ENCODE measurements around the gene ARRDC1.

Gene ARRDC1

DNA sequence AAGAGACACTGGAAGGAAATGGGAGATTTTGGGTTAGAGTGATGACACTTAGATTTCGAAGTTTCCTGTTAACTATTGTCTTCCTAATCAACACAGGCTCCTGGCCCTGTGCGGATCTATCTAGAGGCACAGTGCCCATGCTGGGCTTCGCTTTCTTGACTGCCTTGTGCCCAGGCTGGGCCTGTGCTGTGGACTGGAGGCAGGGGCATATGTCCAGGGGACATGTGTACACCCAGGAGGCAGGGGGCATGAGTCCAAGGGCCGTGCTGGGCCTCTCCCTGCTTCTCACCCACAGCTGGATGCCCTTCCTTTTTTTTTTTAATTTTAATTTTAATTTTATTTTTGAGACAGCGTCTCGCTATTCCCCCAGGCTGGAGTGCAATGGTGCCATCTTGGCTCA, 50.9 kb downstream of the ARRDC1 start:
- peaks cover 37% of the 10 kb centered on the region for H3K4me1 Mint-ChIP-seq (ENCODE audit: low read depth)
- H3K27ac Mint-ChIP-seq, result no peak overlapping the region
- no peak overlapping the region for H3K4me3 Mint-ChIP-seq
- H3K27me3 Mint-ChIP-seq, result no peaks in the 10 kb centered on the region
- peaks cover 2% of the 10 kb centered on the region for H3K36me3 Mint-ChIP-seq
- H3K9me3 Mint-ChIP-seq (ENCODE audit: low read depth), result no peaks in the 10 kb centered on the region

DNA sequence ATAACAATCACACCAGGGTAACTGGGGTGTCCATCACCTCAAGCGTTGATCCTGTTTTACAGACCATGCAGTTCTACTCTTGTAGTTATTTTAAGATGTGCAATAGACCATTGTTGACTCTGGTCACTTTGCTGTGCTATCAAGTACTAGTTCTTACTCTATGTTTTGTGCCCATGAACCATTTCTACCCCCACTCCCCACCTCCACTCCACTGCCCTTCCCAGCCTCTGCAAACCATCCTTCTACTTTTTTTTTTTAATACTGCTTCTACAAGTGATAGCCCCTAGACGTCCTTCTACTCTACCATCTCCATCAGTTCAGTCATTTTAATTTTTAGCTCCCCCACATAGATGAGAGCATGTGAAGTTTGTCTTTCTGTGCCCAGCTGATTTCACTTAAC, 52.1 kb downstream of the ARRDC1 start:
- H3K4me1 Mint-ChIP-seq (ENCODE audit: low read depth), result peaks cover 35% of the 10 kb centered on the region
- peaks cover 2% of the 10 kb centered on the region for H3K36me3 Mint-ChIP-seq
- H3K27me3 Mint-ChIP-seq, result no peaks in the 10 kb centered on the region
- no peak overlapping the region for H3K4me3 Mint-ChIP-seq
- peak overlapping the region; percentile 1 for H3K27ac Mint-ChIP-seq
- no peaks in the 10 kb centered on the region for H3K9me3 Mint-ChIP-seq (ENCODE audit: low read depth)

DNA sequence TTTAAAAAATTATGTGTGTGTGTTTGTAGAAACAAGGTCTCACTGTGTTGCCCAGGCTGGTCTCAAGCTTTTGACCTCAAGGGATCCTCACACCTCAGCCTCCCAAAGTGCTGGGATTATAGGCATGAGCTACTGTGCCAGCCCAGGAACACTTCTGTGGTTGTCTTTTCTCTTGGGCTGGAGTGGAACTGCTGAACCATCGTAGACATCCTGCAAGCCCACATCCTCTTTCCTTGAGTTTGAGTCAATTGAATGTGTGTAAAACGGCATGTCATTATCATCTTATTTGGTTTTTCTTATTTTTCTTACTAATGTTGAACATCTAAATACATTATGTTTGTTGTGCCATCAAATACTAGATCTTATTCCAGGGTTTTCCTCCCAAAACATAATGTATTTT, 53.3 kb downstream of the ARRDC1 start:
- H3K36me3 Mint-ChIP-seq, result peaks cover 2% of the 10 kb centered on the region
- H3K4me3 Mint-ChIP-seq, result no peak overlapping the region
- no peaks in the 10 kb centered on the region for H3K9me3 Mint-ChIP-seq (ENCODE audit: low read depth)
- no peak overlapping the region for H3K27ac Mint-ChIP-seq
- H3K27me3 Mint-ChIP-seq, result no peaks in the 10 kb centered on the region
- H3K4me1 Mint-ChIP-seq (ENCODE audit: low read depth), result peaks cover 38% of the 10 kb centered on the region

GRCh38 chr9:137660144-137660543, 54.7 kb downstream of the ARRDC1 start:
- no peaks in the 10 kb centered on the region for H3K9me3 Mint-ChIP-seq (ENCODE audit: low read depth)
- H3K27me3 Mint-ChIP-seq, result no peaks in the 10 kb centered on the region
- no peak overlapping the region for H3K4me3 Mint-ChIP-seq
- H3K36me3 Mint-ChIP-seq, result peaks cover 4% of the 10 kb centered on the region
- no peak overlapping the region for H3K27ac Mint-ChIP-seq
- peaks cover 41% of the 10 kb centered on the region for H3K4me1 Mint-ChIP-seq (ENCODE audit: low read depth)

DNA sequence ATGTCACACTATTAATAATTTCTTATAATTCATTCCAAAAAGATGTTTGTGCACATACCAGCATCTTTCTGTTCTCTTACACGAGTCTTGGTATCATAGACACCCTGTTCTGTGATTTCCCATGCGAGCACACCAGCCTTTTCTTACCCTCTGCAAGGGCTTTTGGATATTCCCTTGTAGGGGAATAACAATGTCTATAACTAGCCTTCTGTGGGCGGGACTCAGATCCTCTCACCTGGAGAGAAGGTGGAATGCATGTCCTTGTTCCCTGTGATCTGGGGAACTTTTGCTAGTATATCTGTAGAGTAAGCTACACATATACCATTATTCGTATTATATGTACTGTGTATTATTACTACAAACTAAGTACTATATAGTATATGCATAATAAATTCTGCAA, 58.1 kb downstream of the ARRDC1 start:
- Mint-ChIP-seq H3K27ac (no peak overlapping the region), H3K4me3 (no peak overlapping the region), H3K36me3 (peaks cover 5% of the 10 kb centered on the region), H3K9me3 (ENCODE audit: low read depth) (no peaks in the 10 kb centered on the region), H3K27me3 (no peaks in the 10 kb centered on the region), H3K4me1 (ENCODE audit: low read depth) (peaks cover 56% of the 10 kb centered on the region)

DNA sequence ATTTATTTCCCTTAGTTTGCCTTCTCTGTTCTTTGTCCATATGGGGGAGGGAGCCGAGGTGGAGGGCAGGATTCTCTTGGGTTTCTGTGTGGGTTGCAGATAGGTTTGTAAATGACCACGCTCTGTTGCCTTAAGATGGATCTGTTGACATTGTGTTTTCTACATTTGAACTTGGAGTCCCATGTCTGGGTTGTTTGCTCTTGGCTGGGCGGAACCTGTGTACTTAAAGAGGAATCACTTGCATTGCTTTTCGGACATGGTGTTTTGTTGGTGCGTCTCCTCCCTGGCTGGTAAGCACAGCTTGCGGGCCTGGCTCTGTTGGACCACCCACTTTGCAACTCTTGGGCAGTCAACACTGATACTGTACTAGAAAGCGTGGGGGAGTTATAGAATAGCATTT, 59.2 kb downstream of the ARRDC1 start:
- H3K27ac Mint-ChIP-seq, result no peak overlapping the region
- no peak overlapping the region for H3K4me3 Mint-ChIP-seq
- H3K4me1 Mint-ChIP-seq (ENCODE audit: low read depth), result peaks cover 57% of the 10 kb centered on the region
- peaks cover 8% of the 10 kb centered on the region for H3K36me3 Mint-ChIP-seq
- H3K9me3 Mint-ChIP-seq (ENCODE audit: low read depth), result no peaks in the 10 kb centered on the region
- H3K27me3 Mint-ChIP-seq, result no peaks in the 10 kb centered on the region

Measured in activated naive CD8-positive, alpha-beta T cell (primary cell).